Prostate gland (tissue), 2 donors: ENCODE results near the gene TSTD2. TPM values are rescaled to one million over a fixed set of nuclear protein-coding genes. Genes with fewer than 3 reads are reported as not detected.
"Not testable (repeated sequence)": the region's sequence is repeated elsewhere in the genome, so short reads cannot be mapped to it uniquely, and the experiment has no call there.

ENCODE experiments used
- DNase-seq: peaks from one replicate; pipeline ENCODE4 v3.0.0-alpha.2; 2019; ENCODE audit warnings: low spot score
- H3K27ac ChIP-seq, 2 donors: fragments of 200-600 bp; sonication (generic); 2 replicates each; pipeline ENCODE4 v1.5.1; 2017 to 2019
- H3K27me3 ChIP-seq: fragments of 200-600 bp; sonication (generic); replicated peaks from 2 replicates; pipeline ENCODE4 v1.5.1; 2019; ENCODE audit not compliant: insufficient read depth
- H3K36me3 ChIP-seq, 2 donors: fragments of 200-600 bp; sonication (generic); 1 replicate in 1 of 2; 2 replicates in 1 of 2; pipeline versions ENCODE4 v1.5.1 to v1.8.1; 2017 to 2019
- H3K4me1 ChIP-seq: fragments of 200-600 bp; sonication (generic); replicated peaks from 2 replicates; pipeline ENCODE4 v1.5.1; 2019
- H3K4me3 ChIP-seq, 2 donors: fragments of 200-600 bp; sonication (generic); 2 replicates each; pipeline ENCODE4 v1.5.1; 2017 to 2019
- H3K9me3 ChIP-seq: fragments of 200-600 bp; sonication (generic); 2 replicates; pipeline ENCODE4 v1.5.1; 2017
- POLR2A ChIP-seq: fragments of 450-650 bp; IDR thresholded peaks from one replicate; pipeline ENCODE4 v1.6.1; 2016; ENCODE audit warnings: antibody characterized with exemption, mild to moderate bottlenecking
- POLR2AphosphoS5 ChIP-seq: sonication (generic); formaldehyde crosslinking; IDR thresholded peaks from one replicate; pipeline ENCODE4 v1.6.1; 2017; ENCODE audit warnings: antibody characterized with exemption
- WGBS: methylation state at CpG from one replicate; pipeline ENCODE4 v1.1.5; 2018; 5-methylcytosine and 5-hydroxymethylcytosine counted together
- intact Hi-C: fragments of 100-400 bp; cut with DNase I; formaldehyde crosslinking; loops from one replicate; pipeline ENCODE4 v1.14.2; 2022
- total RNA-seq, 2 donors: library from RNA; depleted of rRNA; stranded (reverse); fragments of >200 nt; gene quantifications; one replicate each; pipeline ENCODE4 v1.1.0, GENCODE V29; 2016
- TF ChIP-seq, protein P1 (sequence below), 4 experiments: fragments of 200-600 bp in 2 of 4; fragments of 450-650 bp in 2 of 4; sonication (generic) in 2 of 4; IDR thresholded peaks; 1 replicate in 3 of 4; 2 replicates in 1 of 4; pipeline ENCODE4 v1.5.1; 2016 to 2019; ENCODE audit warnings: antibody characterized with exemption in 4 of 4, mild to moderate bottlenecking in 2 of 4, moderate library complexity in 2 of 4

TSTD2 gene
- total RNA-seq, 2 donors from 2014 or later = 14.6 to 24.5 TPM

DNA sequence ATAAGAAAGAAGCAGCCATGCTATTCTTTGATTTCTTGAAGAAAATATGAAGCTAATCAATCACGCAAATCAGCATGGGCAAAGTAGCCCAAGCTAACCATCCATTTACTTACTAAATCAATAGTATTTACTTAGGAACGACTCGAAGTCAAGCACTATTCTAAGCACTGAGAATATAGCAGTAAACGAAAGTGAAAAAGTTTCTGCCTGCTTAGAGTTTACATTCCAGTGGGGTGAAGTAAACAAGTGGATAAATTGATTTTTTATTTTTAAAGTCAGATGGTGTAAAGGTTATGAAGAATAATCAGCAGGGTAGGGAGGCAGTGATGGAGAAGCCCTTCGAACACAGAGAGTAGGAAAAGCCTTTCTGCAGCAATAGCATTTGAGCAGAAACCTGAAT lies 5.5 kb downstream of the TSTD2 start:
- WGBS = 76% methylated on average over 5 of the region's 5 CpGs
- H3K27ac ChIP-seq = no peak overlapping the region
- intact Hi-C loops = no loop called here

GRCh38 chr9:97625620-97626019 lies 7.5 kb downstream of the TSTD2 start:
- no peak overlapping the region for H3K4me3 ChIP-seq
- DNase-seq = no peak
- intact Hi-C loops = no loop called here
- H3K36me3 ChIP-seq = no peaks in the 10 kb centered on the region
- H3K27ac ChIP-seq = no peak overlapping the region
- H3K9me3 ChIP-seq = no peaks in the 10 kb centered on the region
- TF ChIP-seq POLR2A = no peak
- TF ChIP-seq, protein P1, sequence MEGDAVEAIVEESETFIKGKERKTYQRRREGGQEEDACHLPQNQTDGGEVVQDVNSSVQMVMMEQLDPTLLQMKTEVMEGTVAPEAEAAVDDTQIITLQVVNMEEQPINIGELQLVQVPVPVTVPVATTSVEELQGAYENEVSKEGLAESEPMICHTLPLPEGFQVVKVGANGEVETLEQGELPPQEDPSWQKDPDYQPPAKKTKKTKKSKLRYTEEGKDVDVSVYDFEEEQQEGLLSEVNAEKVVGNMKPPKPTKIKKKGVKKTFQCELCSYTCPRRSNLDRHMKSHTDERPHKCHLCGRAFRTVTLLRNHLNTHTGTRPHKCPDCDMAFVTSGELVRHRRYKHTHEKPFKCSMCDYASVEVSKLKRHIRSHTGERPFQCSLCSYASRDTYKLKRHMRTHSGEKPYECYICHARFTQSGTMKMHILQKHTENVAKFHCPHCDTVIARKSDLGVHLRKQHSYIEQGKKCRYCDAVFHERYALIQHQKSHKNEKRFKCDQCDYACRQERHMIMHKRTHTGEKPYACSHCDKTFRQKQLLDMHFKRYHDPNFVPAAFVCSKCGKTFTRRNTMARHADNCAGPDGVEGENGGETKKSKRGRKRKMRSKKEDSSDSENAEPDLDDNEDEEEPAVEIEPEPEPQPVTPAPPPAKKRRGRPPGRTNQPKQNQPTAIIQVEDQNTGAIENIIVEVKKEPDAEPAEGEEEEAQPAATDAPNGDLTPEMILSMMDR (IDR thresholded peaks at IDR 0.05) = no peak
- no peak for TF ChIP-seq POLR2AphosphoS5
- no peaks in the 10 kb centered on the region for H3K27me3 ChIP-seq
- H3K4me1 ChIP-seq = no peaks in the 10 kb centered on the region
- WGBS = 56% methylated on average over 3 of the region's 3 CpGs

More for the DNA sequence above, 5.5 kb downstream of the TSTD2 start:
- Histone ChIP-seq H3K4me3 (no peak overlapping the region), H3K4me1 (no peaks in the 10 kb centered on the region), H3K27me3 (no peaks in the 10 kb centered on the region), H3K36me3 (no peaks in the 10 kb centered on the region), H3K9me3 (no peaks in the 10 kb centered on the region)
- DNase-seq = no peak
- TF ChIP-seq POLR2A (no peak), POLR2AphosphoS5 (no peak)
- TF ChIP-seq, protein P1 (IDR thresholded peaks at IDR 0.05) = no peak

DNA sequence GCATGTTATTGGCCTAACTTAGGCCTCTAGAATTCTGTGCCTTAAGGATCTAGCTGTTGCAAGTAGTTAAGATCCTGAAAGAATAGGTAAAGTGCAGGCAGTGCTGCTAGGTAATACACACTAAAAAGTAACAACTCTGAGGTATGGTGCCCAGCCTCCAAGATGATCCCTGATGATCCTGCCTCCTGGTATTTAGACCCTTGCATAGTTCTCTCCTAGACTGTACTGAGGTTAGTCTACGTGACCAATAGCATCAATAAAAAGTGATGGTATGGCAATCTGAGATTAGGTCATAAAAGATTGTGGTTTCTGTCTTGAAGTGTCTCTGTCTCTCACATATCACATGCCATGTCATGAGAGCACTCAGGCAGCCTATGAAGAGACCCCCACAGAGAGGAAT lies 9.2 kb downstream of the TSTD2 start:
- no peak overlapping the region for H3K4me3 ChIP-seq
- DNase-seq = no peak
- H3K9me3 ChIP-seq = no peaks in the 10 kb centered on the region
- 95% methylated on average over 1 of the region's 1 CpG for WGBS
- H3K4me1 ChIP-seq = no peaks in the 10 kb centered on the region
- H3K27ac ChIP-seq = no peak overlapping the region
- intact Hi-C loops = no loop called here
- TF ChIP-seq POLR2AphosphoS5 (no peak), POLR2A (no peak)
- TF ChIP-seq, protein P1 (IDR thresholded peaks at IDR 0.05) = no peak
- H3K36me3 ChIP-seq = no peaks in the 10 kb centered on the region
- no peaks in the 10 kb centered on the region for H3K27me3 ChIP-seq

- 95% methylated on average over 5 of the region's 5 CpGs for WGBS
- DNase-seq, H3K27me3 ChIP-seq, H3K9me3 ChIP-seq, H3K4me1 ChIP-seq, intact Hi-C loops, H3K4me3 ChIP-seq, H3K36me3 ChIP-seq, H3K27ac ChIP-seq: not testable (repeated sequence)
Measured at GRCh38 chr9:97622483-97622882, 10.7 kb downstream of the TSTD2 start.

GRCh38 chr9:97620063-97620462 lies 13.1 kb downstream of the TSTD2 start:
- H3K4me1 ChIP-seq, H3K27ac ChIP-seq, H3K9me3 ChIP-seq, H3K27me3 ChIP-seq, H3K4me3 ChIP-seq, intact Hi-C loops, DNase-seq, H3K36me3 ChIP-seq: not testable (repeated sequence)
- WGBS = 91% methylated on average over 2 of the region's 2 CpGs

DNA sequence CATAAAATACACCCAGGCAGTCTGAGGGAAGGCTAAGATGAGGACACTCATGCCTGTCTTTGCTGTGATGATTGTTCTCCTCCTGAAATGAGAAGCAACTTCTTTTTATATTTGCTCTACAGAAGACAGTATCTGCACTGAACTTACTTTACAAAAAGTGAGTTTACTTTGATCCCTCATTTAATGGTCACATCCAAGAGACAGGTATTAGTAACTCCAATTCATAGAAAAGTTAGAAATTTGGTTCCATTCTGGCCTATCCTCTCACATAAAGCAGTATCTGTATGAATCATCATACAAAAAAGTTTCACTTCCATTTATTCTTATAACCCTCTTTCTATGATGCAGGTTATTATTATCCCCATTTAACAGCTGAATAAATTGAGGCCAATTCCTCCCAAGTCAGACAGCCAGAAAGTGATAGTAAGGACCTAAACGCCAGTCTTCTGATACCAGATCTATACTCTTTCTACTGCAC lies 15.2 kb downstream of the TSTD2 start:
- intact Hi-C loops = loop anchor here (5.0 kb wide), 1 partner anchor 206 kb away; the partner anchor contains the start of gene TDRD7
- 98% methylated on average over 1 of the region's 1 CpG for WGBS
- Histone ChIP-seq H3K9me3 (no peaks in the 10 kb centered on the region), H3K27me3 (no peaks in the 10 kb centered on the region), H3K36me3 (no peaks in the 10 kb centered on the region), H3K27ac (no peak overlapping the region), H3K4me3 (no peak overlapping the region), H3K4me1 (no peaks in the 10 kb centered on the region)
- DNase-seq = no peak
- no peak for TF ChIP-seq POLR2AphosphoS5
- TF ChIP-seq, protein P1 (IDR thresholded peaks at IDR 0.05) = no peak
- no peak for TF ChIP-seq POLR2A
